HepG2 (cell line): ENCODE measurements around the gene THUMPD1. TPM values are rescaled to one million over a fixed set of nuclear protein-coding genes. Genes with fewer than 3 reads are reported as not detected.

ENCODE experiments used
- MXI1 ChIP-seq: IDR thresholded peaks from 3 replicates; pipeline ENCODE4 v1.6.1; 2012; ENCODE audit warnings: low read depth, low read length, inconsistent platforms, borderline replicate concordance
- PITX1 ChIP-seq: sonication (generic); formaldehyde crosslinking; IDR thresholded peaks from 2 replicates; pipeline ENCODE4 v1.5.1; 2020; ENCODE audit warnings: mild to moderate bottlenecking, missing genetic modification reagents
- SMC3 ChIP-seq: IDR thresholded peaks from 2 replicates; pipeline ENCODE4 v1.6.1; 2011; ENCODE audit warnings: low read length, improper control_type of control experiment
- SNAPC2 ChIP-seq: sonication (generic); formaldehyde crosslinking; IDR thresholded peaks from 2 replicates; pipeline ENCODE4 v1.8.1; 2022; ENCODE audit warnings: mild to moderate bottlenecking, missing genetic modification reagents
- TAF1 ChIP-seq: sonication (generic); formaldehyde crosslinking; IDR thresholded peaks from 2 replicates; pipeline ENCODE4 v1.4.0; 2020; ENCODE audit warnings: missing genetic modification reagents
- ZNF17 ChIP-seq: sonication (generic); formaldehyde crosslinking; IDR thresholded peaks from 2 replicates; pipeline ENCODE4 v1.5.0; 2020; ENCODE audit warnings: mild to moderate bottlenecking, missing genetic modification reagents
- ZNF547 ChIP-seq: sonication (generic); formaldehyde crosslinking; IDR thresholded peaks from 2 replicates; pipeline ENCODE4 v1.5.1; 2020; ENCODE audit warnings: mild to moderate bottlenecking, missing genetic modification reagents
- ZNF549 ChIP-seq: sonication (generic); formaldehyde crosslinking; IDR thresholded peaks from 2 replicates; pipeline ENCODE4 v1.5.0; 2020; ENCODE audit warnings: missing genetic modification reagents
- polyA plus RNA-seq, 8 experiments: library from polyadenylated mRNA; depleted of rRNA in 3 of 8; stranded (reverse) in 7 of 8; unstranded in 1 of 8; fragments of >200 nt; fragmentation: Illumina TruSeq in 4 of 8; extraction: Trizol in 4 of 8; gene quantifications; 2 replicates each; pipeline versions ENCODE4 v1.2.1 to v1.2.3, GENCODE V29; 2011 to 2016; ENCODE audit warnings: low read depth in 4 of 8, missing spikeins in 1 of 8, mixed read lengths in 1 of 8; ENCODE audit not compliant: insufficient read depth in 1 of 8
- total RNA-seq, 5 experiments: library from RNA; depleted of rRNA; stranded (reverse); fragments of >200 nt; fragmentation: Illumina TruSeq; extraction: Trizol; gene quantifications; 2 replicates each; pipeline ENCODE4 v1.2.3, GENCODE V29; 2016; ENCODE audit warnings: low read depth in 1 of 5
- TF ChIP-seq, protein P1 (sequence below): sonication (generic); formaldehyde crosslinking; IDR thresholded peaks from 2 replicates; pipeline ENCODE4 v1.4.0; 2020; ENCODE audit warnings: missing genetic modification reagents, borderline replicate concordance
- TF ChIP-seq, protein P2 (sequence below): sonication (generic); formaldehyde crosslinking; IDR thresholded peaks from 2 replicates; pipeline ENCODE4 v1.5.0; 2020; ENCODE audit warnings: missing genetic modification reagents
- TF ChIP-seq, protein P3 (sequence below): sonication (generic); formaldehyde crosslinking; conservative IDR thresholded peaks from 2 replicates; pipeline ENCODE4 v1.4.0; 2020; ENCODE audit warnings: missing genetic modification reagents
- TF ChIP-seq, protein P4 (sequence below): sonication (generic); formaldehyde crosslinking; IDR thresholded peaks from 2 replicates; pipeline ENCODE4 v1.4.0; 2020; ENCODE audit warnings: missing genetic modification reagents, borderline replicate concordance
- TF ChIP-seq, protein P5 (sequence below): sonication (generic); formaldehyde crosslinking; IDR thresholded peaks from 2 replicates; pipeline ENCODE4 v1.8.0; 2022; ENCODE audit warnings: mild to moderate bottlenecking, missing genetic modification reagents; ENCODE audit not compliant: insufficient replicate concordance
- TF ChIP-seq, protein P6 (sequence below): sonication (generic); formaldehyde crosslinking; IDR thresholded peaks from 2 replicates; pipeline ENCODE4 v1.4.0; 2020; ENCODE audit warnings: missing genetic modification reagents

Gene THUMPD1
- total and polyA plus RNA-seq, 2 of the 13 experiments (the other 11 are each of a cell fraction or from before 2014, with no cell fraction given), result 22.7 to 69.1 TPM

DNA sequence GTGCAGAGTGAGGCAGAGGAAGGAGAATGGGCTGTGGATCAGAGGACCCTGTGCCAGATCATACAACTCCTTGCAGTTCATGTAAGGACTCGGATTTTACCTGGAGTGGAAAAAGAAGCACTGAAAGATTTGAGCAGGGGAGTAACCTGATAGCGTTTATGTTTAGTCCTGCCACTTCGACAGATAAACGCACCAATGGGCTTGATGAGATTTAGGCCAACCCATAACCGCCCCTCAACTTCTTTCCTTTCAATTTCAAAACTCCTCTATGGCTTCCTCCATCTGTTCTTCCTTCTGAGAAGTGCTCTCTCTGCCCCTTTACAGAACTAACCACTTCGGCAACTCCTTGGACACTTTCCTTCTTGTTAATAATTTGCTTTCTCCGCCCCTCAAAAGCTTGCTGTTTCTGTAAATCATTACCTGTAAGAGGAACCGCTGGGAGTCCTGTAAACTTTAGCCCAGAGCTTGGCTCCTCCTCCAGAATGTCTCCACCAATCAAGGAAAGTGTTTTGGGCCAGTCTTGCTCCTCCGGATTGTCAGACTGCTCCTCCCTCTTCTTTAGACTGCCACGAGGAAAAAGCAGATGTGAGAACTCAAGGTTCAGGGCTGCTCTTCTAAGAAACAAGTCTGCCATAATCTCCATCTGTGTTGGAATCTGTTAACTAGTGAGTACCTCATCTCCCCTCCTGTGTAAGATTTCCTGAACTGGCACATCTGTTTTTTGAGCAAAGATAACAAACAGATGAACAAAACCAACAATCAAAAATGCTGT, 22.0 kb upstream of the THUMPD1 start, which contains the start of gene ACSM3 (continued):
- TF ChIP-seq, protein P1, sequence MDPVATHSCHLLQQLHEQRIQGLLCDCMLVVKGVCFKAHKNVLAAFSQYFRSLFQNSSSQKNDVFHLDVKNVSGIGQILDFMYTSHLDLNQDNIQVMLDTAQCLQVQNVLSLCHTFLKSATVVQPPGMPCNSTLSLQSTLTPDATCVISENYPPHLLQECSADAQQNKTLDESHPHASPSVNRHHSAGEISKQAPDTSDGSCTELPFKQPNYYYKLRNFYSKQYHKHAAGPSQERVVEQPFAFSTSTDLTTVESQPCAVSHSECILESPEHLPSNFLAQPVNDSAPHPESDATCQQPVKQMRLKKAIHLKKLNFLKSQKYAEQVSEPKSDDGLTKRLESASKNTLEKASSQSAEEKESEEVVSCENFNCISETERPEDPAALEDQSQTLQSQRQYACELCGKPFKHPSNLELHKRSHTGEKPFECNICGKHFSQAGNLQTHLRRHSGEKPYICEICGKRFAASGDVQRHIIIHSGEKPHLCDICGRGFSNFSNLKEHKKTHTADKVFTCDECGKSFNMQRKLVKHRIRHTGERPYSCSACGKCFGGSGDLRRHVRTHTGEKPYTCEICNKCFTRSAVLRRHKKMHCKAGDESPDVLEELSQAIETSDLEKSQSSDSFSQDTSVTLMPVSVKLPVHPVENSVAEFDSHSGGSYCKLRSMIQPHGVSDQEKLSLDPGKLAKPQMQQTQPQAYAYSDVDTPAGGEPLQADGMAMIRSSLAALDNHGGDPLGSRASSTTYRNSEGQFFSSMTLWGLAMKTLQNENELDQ (CRISPR knock-in tag), result no peak
- TF ChIP-seq ZNF549 (CRISPR knock-in tag) (no peak), MXI1 (peak; percentile 44; the same call in 1 of the 3 replicates), ZNF17 (no peak), SMC3 (no peak), PITX1 (peak; percentile 68), ZNF547 (CRISPR knock-in tag) (peak; percentile 8; the same call in 1 of the 2 replicates), TAF1 (CRISPR knock-in tag) (peak; percentile 33), SNAPC2 (CRISPR knock-in tag) (no peak)
- TF ChIP-seq, protein P2, sequence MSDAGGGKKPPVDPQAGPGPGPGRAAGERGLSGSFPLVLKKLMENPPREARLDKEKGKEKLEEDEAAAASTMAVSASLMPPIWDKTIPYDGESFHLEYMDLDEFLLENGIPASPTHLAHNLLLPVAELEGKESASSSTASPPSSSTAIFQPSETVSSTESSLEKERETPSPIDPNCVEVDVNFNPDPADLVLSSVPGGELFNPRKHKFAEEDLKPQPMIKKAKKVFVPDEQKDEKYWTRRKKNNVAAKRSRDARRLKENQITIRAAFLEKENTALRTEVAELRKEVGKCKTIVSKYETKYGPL (CRISPR knock-in tag), result no peak
- TF ChIP-seq, protein P3, sequence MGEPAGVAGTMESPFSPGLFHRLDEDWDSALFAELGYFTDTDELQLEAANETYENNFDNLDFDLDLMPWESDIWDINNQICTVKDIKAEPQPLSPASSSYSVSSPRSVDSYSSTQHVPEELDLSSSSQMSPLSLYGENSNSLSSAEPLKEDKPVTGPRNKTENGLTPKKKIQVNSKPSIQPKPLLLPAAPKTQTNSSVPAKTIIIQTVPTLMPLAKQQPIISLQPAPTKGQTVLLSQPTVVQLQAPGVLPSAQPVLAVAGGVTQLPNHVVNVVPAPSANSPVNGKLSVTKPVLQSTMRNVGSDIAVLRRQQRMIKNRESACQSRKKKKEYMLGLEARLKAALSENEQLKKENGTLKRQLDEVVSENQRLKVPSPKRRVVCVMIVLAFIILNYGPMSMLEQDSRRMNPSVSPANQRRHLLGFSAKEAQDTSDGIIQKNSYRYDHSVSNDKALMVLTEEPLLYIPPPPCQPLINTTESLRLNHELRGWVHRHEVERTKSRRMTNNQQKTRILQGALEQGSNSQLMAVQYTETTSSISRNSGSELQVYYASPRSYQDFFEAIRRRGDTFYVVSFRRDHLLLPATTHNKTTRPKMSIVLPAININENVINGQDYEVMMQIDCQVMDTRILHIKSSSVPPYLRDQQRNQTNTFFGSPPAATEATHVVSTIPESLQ (CRISPR knock-in tag), result 0 out of 2 replicates have a peak, but pooled peaks have one; percentile 53
- TF ChIP-seq, protein P4, sequence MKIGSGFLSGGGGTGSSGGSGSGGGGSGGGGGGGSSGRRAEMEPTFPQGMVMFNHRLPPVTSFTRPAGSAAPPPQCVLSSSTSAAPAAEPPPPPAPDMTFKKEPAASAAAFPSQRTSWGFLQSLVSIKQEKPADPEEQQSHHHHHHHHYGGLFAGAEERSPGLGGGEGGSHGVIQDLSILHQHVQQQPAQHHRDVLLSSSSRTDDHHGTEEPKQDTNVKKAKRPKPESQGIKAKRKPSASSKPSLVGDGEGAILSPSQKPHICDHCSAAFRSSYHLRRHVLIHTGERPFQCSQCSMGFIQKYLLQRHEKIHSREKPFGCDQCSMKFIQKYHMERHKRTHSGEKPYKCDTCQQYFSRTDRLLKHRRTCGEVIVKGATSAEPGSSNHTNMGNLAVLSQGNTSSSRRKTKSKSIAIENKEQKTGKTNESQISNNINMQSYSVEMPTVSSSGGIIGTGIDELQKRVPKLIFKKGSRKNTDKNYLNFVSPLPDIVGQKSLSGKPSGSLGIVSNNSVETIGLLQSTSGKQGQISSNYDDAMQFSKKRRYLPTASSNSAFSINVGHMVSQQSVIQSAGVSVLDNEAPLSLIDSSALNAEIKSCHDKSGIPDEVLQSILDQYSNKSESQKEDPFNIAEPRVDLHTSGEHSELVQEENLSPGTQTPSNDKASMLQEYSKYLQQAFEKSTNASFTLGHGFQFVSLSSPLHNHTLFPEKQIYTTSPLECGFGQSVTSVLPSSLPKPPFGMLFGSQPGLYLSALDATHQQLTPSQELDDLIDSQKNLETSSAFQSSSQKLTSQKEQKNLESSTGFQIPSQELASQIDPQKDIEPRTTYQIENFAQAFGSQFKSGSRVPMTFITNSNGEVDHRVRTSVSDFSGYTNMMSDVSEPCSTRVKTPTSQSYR (CRISPR knock-in tag), result no peak
- TF ChIP-seq, protein P5, sequence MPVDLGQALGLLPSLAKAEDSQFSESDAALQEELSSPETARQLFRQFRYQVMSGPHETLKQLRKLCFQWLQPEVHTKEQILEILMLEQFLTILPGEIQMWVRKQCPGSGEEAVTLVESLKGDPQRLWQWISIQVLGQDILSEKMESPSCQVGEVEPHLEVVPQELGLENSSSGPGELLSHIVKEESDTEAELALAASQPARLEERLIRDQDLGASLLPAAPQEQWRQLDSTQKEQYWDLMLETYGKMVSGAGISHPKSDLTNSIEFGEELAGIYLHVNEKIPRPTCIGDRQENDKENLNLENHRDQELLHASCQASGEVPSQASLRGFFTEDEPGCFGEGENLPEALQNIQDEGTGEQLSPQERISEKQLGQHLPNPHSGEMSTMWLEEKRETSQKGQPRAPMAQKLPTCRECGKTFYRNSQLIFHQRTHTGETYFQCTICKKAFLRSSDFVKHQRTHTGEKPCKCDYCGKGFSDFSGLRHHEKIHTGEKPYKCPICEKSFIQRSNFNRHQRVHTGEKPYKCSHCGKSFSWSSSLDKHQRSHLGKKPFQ (CRISPR knock-in tag), result no peak
- TF ChIP-seq, protein P6, sequence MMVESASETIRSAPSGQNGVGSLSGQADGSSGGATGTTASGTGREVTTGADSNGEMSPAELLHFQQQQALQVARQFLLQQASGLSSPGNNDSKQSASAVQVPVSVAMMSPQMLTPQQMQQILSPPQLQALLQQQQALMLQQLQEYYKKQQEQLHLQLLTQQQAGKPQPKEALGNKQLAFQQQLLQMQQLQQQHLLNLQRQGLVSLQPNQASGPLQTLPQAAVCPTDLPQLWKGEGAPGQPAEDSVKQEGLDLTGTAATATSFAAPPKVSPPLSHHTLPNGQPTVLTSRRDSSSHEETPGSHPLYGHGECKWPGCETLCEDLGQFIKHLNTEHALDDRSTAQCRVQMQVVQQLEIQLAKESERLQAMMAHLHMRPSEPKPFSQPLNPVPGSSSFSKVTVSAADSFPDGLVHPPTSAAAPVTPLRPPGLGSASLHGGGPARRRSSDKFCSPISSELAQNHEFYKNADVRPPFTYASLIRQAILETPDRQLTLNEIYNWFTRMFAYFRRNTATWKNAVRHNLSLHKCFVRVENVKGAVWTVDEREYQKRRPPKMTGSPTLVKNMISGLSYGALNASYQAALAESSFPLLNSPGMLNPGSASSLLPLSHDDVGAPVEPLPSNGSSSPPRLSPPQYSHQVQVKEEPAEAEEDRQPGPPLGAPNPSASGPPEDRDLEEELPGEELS (CRISPR knock-in tag), result no peak
